Liver (tissue), 9 donors: Measurements from ENCODE around the gene TERB1. TPM values are rescaled to one million over a fixed set of nuclear protein-coding genes. Genes with fewer than 3 reads are reported as not detected.

Experiments used
- DNase-seq: peaks from one replicate; pipeline ENCODE4 v3.0.0-alpha.2; 2017; ENCODE audit warnings: low spot score
- H3K27ac ChIP-seq, 2 donors: one replicate each; pipeline ENCODE4 v1.7.0; 2013; ENCODE audit warnings: inconsistent platforms in 2 of 2, low read length in 2 of 2, control low read depth in 1 of 2, low read depth in 1 of 2, mild to moderate bottlenecking in 1 of 2
- H3K27me3 ChIP-seq, 4 donors: one replicate each; pipeline versions ENCODE4 v1.6.1 to v1.7.0; 2013; ENCODE audit warnings: low read length in 3 of 4, inconsistent platforms in 1 of 4, mild to moderate bottlenecking in 1 of 4, moderate library complexity in 1 of 4; ENCODE audit not compliant: control insufficient read depth in 4 of 4, insufficient read depth in 4 of 4
- H3K36me3 ChIP-seq, 4 donors: one replicate each; pipeline versions ENCODE4 v1.6.1 to v1.7.0; 2013; ENCODE audit warnings: low read length in 3 of 4, mild to moderate bottlenecking in 3 of 4, low read depth in 1 of 4, moderate library complexity in 1 of 4; ENCODE audit not compliant: control insufficient read depth in 4 of 4, insufficient read depth in 3 of 4
- H3K4me1 ChIP-seq, 4 donors: one replicate each; pipeline versions ENCODE4 v1.6.1 to v1.7.0; 2013; ENCODE audit warnings: low read length in 3 of 4, mild to moderate bottlenecking in 3 of 4, moderate library complexity in 1 of 4; ENCODE audit not compliant: control insufficient read depth in 4 of 4, insufficient read depth in 4 of 4
- H3K4me3 ChIP-seq, 3 donors: one replicate each; pipeline versions ENCODE4 v1.6.1 to v1.7.0; 2013; ENCODE audit warnings: low read length in 3 of 3, control low read depth in 1 of 3, low read depth in 1 of 3, mild to moderate bottlenecking in 1 of 3
- H3K9ac ChIP-seq, 2 donors: one replicate each; pipeline ENCODE4 v1.7.0; 2013; ENCODE audit warnings: low read length in 2 of 2, mild to moderate bottlenecking in 2 of 2, moderate library complexity in 2 of 2, control low read depth in 1 of 2, low read depth in 1 of 2
- H3K9me3 ChIP-seq, 4 donors: one replicate each; pipeline versions ENCODE4 v1.6.1 to v1.7.0; 2013; ENCODE audit warnings: low read length in 3 of 4; ENCODE audit not compliant: control insufficient read depth in 4 of 4
- EGR1 ChIP-seq, 2 donors: IDR thresholded peaks; 2 replicates each; pipeline ENCODE4 v1.6.1; 2016 to 2018; ENCODE audit warnings: antibody characterized with exemption in 2 of 2, low read depth in 2 of 2
- FOXA1 ChIP-seq: IDR thresholded peaks from 2 replicates; pipeline ENCODE4 v1.6.1; 2016; ENCODE audit warnings: antibody characterized with exemption
- HNF4A ChIP-seq, 2 donors: conservative IDR thresholded peaks; 2 replicates each; pipeline ENCODE4 v1.6.1; 2016; ENCODE audit warnings: antibody characterized with exemption in 2 of 2, mild to moderate bottlenecking in 2 of 2
- HNF4G ChIP-seq: IDR thresholded peaks from 2 replicates; pipeline ENCODE4 v1.6.1; 2016; ENCODE audit warnings: antibody characterized with exemption
- RAD21 ChIP-seq, 2 donors: IDR thresholded peaks; 2 replicates each; pipeline ENCODE4 v1.6.1; 2016; ENCODE audit warnings: antibody characterized with exemption in 2 of 2, mild to moderate bottlenecking in 2 of 2
- WGBS: extraction: QIAGEN DNeasy Blood & Tissue Kit; methylation state at CpG from one replicate; pipeline ENCODE4 v1.1.7; 2013; 5-methylcytosine and 5-hydroxymethylcytosine counted together
- polyA plus RNA-seq, 2 donors: library from polyadenylated mRNA; stranded (reverse) in 1 of 2; unstranded in 1 of 2; fragments of 200-250 nt in 1 of 2; fragments of >200 nt in 1 of 2; fragmentation: Nextera tagmentation in 1 of 2; extraction: Ambion mirVana in 1 of 2; gene quantifications; one replicate each; pipeline versions ENCODE4 v1.2.1 to v1.2.3, GENCODE V29; 2013 to 2015
- total RNA-seq, 2 donors: library from RNA; depleted of rRNA; stranded (reverse); fragments of >200 nt; gene quantifications; one replicate each; pipeline ENCODE4 v1.2.3, GENCODE V29; 2014
- TF ChIP-seq, protein P1 (sequence below): fragments of 150-350 bp; IDR thresholded peaks from 2 replicates; pipeline ENCODE4 v1.5.1; 2017; ENCODE audit warnings: improper control_type of control experiment, low read depth, low read length; ENCODE audit not compliant: missing input control
- TF ChIP-seq, protein P2 (sequence below): IDR thresholded peaks from 2 replicates; pipeline ENCODE4 v1.6.1; 2016; ENCODE audit warnings: antibody characterized with exemption
- TF ChIP-seq, protein P3 (sequence below): IDR thresholded peaks from 2 replicates; pipeline ENCODE4 v1.6.1; 2016; ENCODE audit warnings: antibody characterized with exemption
- TF ChIP-seq, protein P4 (sequence below): IDR thresholded peaks from 2 replicates; pipeline ENCODE4 v1.6.1; 2016; ENCODE audit warnings: antibody characterized with exemption, mild to moderate bottlenecking
- donor health status: healthy.
- donor health status: healthy.
- donor health status: healthy.
- donor health status: healthy.
- donor health status: healthy.

Gene TERB1
- total and polyA plus RNA-seq, 4 donors = 0.08 to 0.17 TPM; not detected in 2

DNA sequence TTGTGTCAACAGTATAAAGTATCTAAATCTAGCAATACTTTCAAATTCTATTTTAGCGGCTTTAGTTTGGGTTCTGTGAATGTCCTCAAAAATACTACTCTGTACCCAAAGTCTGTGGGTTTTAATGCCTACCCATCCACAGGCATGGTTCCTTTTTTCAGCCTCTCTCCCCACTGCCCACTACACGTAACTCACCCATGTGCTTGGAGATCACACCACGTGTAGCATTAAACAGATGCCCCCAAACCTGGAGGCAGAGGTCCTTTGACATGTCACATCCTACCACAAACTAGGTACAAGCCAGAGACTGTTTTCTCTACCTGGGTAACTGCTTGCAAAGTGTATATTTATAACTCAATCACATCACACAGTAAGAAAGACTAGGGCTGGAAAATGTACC, 55.3 kb downstream of the TERB1 start (continued):
- TF ChIP-seq, protein P1, sequence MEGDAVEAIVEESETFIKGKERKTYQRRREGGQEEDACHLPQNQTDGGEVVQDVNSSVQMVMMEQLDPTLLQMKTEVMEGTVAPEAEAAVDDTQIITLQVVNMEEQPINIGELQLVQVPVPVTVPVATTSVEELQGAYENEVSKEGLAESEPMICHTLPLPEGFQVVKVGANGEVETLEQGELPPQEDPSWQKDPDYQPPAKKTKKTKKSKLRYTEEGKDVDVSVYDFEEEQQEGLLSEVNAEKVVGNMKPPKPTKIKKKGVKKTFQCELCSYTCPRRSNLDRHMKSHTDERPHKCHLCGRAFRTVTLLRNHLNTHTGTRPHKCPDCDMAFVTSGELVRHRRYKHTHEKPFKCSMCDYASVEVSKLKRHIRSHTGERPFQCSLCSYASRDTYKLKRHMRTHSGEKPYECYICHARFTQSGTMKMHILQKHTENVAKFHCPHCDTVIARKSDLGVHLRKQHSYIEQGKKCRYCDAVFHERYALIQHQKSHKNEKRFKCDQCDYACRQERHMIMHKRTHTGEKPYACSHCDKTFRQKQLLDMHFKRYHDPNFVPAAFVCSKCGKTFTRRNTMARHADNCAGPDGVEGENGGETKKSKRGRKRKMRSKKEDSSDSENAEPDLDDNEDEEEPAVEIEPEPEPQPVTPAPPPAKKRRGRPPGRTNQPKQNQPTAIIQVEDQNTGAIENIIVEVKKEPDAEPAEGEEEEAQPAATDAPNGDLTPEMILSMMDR = no peak
- no peak for TF ChIP-seq FOXA1
- TF ChIP-seq, protein P2, sequence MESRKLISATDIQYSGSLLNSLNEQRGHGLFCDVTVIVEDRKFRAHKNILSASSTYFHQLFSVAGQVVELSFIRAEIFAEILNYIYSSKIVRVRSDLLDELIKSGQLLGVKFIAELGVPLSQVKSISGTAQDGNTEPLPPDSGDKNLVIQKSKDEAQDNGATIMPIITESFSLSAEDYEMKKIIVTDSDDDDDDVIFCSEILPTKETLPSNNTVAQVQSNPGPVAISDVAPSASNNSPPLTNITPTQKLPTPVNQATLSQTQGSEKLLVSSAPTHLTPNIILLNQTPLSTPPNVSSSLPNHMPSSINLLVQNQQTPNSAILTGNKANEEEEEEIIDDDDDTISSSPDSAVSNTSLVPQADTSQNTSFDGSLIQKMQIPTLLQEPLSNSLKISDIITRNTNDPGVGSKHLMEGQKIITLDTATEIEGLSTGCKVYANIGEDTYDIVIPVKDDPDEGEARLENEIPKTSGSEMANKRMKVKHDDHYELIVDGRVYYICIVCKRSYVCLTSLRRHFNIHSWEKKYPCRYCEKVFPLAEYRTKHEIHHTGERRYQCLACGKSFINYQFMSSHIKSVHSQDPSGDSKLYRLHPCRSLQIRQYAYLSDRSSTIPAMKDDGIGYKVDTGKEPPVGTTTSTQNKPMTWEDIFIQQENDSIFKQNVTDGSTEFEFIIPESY = no peak
- no peak for TF ChIP-seq HNF4G
- no peak for TF ChIP-seq EGR1 (IDR thresholded peaks at IDR 0.05; ENCODE audit: low read depth in 2 of 2)

DNA sequence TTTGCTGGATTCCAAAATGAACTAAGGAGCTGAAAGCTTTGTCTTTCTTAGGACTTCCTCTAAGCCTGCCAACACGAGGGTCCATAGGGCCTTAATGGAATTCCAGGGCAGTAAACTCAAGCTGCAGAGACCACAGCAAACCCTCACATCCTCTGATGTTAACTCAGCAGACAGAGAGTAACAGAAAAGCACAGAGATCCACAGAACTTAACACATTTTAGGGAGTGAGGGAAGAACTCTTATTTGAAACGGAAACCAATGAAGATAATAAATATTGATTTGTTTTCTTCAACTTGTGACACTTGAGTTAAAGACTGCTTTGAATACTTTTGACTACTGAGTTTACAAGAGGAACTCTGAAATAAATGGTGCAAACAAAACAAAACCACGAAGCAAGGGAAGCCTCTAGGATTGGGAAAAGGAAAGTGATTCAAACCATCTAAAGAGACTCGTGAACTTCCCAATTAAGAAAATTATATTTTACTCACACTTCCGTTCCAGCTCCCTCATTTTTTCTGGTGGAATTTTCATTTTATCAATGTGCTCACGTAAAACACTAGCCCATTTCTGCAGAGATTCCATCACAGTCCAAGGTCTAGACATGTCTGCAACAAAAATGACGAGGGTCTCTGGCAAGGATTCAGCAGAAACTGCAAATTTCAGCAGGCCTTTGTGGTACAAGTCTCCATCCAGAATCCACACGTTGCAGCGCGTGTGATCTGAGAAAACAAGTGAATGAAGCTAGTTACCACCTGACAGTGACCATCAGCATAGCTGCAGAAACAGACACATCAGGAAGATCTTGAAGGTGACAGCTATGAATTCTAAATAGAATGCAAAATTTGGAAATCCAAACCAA, 59.2 kb downstream of the TERB1 start:
- H3K27ac ChIP-seq = peak overlapping the region; percentile 72 to 80
- no peaks in the 10 kb centered on the region for H3K9me3 ChIP-seq
- DNase-seq = no peak
- peaks cover 0 to 26% (median 19%) of the 10 kb centered on the region in 4 donors for H3K4me1 ChIP-seq
- H3K4me3 ChIP-seq = no peak overlapping the region
- peaks cover 9 to 24% (median 21%) of the 10 kb centered on the region in 4 donors for H3K36me3 ChIP-seq
- no peaks in the 10 kb centered on the region for H3K27me3 ChIP-seq
- H3K9ac ChIP-seq = peak overlapping the region; percentile 28 to 31
- TF ChIP-seq RAD21 (IDR thresholded peaks at IDR 0.05) (no peak), HNF4G (no peak), HNF4A (conservative IDR thresholded peaks at IDR 0.05) (no peak)
- TF ChIP-seq, protein P3, sequence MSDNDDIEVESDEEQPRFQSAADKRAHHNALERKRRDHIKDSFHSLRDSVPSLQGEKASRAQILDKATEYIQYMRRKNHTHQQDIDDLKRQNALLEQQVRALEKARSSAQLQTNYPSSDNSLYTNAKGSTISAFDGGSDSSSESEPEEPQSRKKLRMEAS = no peak
- TF ChIP-seq, protein P4, sequence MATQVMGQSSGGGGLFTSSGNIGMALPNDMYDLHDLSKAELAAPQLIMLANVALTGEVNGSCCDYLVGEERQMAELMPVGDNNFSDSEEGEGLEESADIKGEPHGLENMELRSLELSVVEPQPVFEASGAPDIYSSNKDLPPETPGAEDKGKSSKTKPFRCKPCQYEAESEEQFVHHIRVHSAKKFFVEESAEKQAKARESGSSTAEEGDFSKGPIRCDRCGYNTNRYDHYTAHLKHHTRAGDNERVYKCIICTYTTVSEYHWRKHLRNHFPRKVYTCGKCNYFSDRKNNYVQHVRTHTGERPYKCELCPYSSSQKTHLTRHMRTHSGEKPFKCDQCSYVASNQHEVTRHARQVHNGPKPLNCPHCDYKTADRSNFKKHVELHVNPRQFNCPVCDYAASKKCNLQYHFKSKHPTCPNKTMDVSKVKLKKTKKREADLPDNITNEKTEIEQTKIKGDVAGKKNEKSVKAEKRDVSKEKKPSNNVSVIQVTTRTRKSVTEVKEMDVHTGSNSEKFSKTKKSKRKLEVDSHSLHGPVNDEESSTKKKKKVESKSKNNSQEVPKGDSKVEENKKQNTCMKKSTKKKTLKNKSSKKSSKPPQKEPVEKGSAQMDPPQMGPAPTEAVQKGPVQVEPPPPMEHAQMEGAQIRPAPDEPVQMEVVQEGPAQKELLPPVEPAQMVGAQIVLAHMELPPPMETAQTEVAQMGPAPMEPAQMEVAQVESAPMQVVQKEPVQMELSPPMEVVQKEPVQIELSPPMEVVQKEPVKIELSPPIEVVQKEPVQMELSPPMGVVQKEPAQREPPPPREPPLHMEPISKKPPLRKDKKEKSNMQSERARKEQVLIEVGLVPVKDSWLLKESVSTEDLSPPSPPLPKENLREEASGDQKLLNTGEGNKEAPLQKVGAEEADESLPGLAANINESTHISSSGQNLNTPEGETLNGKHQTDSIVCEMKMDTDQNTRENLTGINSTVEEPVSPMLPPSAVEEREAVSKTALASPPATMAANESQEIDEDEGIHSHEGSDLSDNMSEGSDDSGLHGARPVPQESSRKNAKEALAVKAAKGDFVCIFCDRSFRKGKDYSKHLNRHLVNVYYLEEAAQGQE = no peak
- TF ChIP-seq, protein P2 = no peak
- WGBS = 64% methylated on average over 10 of the region's 10 CpGs
